CD4-positive, alpha-beta T cell treated with Interleukin-12 subunit alpha and Interleukin-12 subunit beta, for 1 hour (primary cell): ENCODE results near the gene ZNF12.
"Not testable (repeated sequence)": the region's sequence is repeated elsewhere in the genome, so short reads cannot be mapped to it uniquely, and the experiment has no call there.

Experiments used
- DNase-seq: peaks from one replicate; pipeline ENCODE4 v3.0.0-alpha.2; 2020

ZNF12 gene

GRCh38 chr7:6706666-6707407 lies at the start of gene ZNF12:
Gene ZNF12 (minus strand): TSS chr7:6706947. CDS start chr7:6705173, 1,774 bp downstream.
- peak; percentile 96 for DNase-seq

GRCh38 chr7:6753964-6754363 lies 47.2 kb upstream of the ZNF12 start, which contains the start of gene RSPH10B2:
Gene RSPH10B2 (plus strand): TSS chr7:6754103. CDS start chr7:6757678, 3,575 bp downstream.
- DNase-seq = not testable (repeated sequence)

- not testable (repeated sequence) for DNase-seq
These were observed 43.4 kb upstream of the ZNF12 start for GRCh38 chr7:6750173-6750572.

DNA sequence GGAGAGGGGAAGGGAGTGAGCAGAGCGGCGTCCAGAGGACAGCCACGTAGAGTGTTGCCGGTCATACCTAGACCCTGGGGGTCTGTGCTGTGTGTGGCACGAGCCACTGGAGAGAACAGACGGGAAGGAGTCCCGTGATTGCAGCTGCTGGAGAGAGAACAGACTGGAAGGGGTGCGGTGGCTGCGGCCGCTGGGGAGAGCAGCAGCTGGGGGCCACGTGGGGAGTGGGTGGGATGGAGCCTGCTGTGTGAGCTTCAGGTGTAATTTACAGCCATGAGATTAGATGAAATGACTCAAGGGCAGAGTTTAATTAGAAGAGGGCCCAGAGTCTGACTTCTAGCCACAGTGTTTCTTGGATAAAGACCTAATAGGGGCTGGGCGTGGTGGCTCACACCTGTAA lies 42.6 kb upstream of the ZNF12 start:
- not testable (repeated sequence) for DNase-seq

- DNase-seq = not testable (repeated sequence)
These were observed 37.8 kb upstream of the ZNF12 start for GRCh38 chr7:6744410-6745100.

GRCh38 chr7:6738415-6738814 lies 31.7 kb upstream of the ZNF12 start:
- DNase-seq = not testable (repeated sequence)

DNA sequence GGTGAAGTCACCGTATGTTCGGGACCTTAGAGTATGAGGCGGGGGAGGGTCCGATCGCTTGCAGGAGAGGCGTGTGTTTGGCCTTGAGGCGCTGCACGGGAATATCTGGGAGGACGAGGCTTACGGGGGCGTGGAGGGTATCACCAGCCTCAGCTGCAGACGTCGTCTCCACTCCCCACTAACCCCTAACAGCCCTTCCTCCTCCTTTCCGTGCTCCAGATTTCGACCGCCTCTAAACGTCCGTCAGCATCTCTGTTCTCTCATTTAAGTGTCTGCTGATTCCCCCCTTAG lies 23.5 kb upstream of the ZNF12 start:
- DNase-seq = no peak

DNA sequence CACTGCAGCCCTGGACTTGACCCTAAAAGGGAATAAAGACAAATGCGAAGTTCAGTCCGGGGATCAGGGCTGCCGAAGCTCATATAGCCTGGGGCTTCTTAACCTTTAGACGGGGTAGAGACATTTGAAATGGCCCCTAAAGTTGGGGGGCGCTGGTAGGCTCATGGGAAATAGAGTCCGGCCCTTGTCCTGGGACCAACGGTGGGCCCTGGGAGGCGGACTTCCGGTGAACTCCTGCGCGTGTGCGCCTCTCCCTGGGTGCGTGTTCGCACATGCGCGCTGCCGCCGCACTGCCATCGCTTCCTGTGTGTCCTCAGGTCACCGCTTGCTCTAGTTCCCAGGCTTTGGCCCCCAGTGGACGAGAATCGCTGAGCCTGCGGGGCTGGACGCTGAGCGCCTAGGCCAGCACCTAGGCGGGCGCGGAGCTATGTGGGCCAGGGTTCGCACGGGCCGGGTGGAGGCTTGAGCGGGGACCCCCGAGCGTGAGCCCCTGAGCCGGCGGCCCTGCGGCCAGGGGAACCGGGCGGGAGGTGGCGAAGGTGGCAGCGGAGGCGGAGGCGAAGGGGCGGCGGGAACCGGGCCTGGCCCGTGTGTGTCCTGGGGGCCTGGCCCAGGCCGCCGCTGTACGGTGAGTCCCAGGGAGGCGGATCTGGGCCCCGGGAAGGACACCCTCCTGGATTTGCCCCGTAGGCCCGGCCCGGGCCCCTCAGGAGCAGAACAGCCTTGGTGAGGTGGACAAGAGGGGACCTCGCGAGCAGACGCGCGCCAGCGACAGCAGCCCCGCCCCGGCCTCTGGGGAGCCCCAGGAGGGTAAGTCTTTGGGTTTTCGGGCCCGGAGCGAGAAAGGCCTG lies 23.0 kb upstream of the ZNF12 start:
- DNase-seq = peak; percentile 87

DNA sequence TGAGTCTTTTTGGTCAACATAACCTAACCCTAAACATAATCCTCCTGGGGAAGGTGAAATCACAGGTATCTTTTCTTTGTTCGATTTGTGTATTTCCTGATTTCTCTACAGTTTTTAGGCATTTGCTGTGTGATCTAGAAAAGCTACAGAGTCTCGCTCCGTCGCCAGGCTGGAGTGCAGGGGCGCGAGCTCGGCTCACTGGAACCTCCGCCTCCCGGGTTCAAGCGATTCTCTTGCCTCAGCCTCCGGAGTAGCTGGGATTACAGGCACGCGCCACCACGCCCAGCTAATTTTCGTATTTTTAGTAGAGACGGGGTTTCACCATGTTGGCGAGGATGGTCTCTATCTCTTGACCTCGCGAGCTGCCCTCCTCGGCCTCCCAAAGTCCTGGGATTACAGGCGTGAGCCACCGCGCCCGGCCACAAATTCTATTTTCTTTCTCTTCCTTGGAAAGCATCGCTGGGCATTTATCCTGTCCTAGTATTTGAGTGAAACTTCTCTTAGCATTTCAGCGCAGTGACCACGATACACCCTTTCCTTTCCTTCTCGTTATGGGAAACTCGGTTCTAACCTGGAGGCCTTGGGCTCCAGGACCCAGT lies 22.2 kb upstream of the ZNF12 start:
- not testable (repeated sequence) for DNase-seq

- no peak for DNase-seq
These were observed 20.9 kb upstream of the ZNF12 start for GRCh38 chr7:6727663-6728062.

DNA sequence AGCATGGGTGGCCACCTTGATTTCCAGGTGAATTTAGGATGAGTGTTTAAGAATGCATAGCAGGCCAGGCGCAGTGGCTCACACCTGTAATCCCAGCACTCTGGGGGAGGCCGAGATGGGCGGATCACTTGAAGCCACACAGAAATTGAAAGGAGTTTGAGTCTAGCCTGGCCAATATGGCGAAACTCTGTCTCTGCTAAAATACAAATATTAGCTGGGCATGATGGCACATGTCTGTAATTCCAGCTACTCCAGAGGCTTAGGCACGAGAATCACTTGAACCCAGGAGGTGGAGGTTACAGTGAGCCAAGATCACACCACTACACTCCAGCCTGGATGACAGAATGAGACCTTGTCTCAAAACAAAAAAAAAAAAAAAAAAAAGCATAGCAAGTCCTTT lies 19.6 kb upstream of the ZNF12 start:
- not testable (repeated sequence) for DNase-seq

DNA sequence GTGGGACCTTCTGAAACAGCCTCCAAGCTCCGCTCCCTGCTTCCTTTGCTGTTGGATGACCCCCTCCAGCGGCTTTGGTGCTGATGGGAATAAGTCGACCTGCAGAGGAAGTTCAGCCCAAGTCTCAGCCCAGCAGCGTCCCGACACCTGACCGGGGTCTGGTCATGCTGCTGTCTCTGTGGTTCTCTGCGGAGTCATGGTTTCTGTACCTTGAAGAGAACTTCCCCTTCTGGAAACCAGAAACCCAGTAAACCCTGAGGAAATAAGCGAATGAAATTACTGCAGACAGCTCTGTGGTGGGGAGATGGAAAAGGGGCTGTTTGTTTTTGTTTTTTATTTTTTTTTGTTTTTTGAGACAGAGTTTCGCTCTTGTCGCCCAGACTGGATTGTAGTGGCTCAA lies 18.3 kb upstream of the ZNF12 start:
- DNase-seq = no peak

DNA sequence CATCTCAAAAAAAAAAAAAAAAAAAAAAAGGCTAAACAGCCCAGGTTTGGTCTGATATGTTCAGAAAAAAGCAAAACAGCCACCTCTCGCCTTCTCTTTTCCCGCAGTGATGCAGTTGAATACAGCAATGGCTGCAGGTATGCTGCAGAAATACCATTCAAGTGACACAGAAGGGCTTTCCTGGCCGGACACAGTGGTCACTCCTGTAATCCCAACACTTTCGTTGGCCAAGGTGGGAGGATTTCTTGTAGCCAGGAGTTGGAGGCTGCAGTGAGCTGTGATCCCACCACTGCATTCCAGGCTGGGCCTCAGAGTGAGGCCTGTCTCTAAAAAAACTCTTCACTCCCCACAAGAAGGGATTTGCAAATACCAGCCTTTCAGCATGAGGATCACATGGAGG lies 17.6 kb upstream of the ZNF12 start:
- DNase-seq = not testable (repeated sequence)

DNA sequence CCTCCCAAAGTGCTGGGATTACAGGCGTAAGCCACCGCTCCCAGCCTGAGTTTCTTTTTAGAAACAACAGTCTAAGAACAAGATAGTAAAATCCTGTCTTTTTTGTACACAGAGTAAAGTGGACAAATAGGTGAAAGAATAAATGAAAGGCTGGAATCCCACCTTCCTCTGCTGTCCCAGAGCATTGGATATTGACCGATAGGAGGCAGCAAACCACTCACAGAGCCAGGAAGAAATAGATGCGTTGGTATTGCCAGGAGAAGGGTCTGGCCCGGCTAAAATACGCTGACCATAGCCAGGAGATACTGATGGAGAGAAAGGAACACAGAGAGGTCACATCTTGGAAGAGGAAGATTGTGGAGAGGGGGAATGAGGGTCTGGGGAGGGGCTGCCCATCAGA lies 11.4 kb upstream of the ZNF12 start:
- DNase-seq = no peak

GRCh38 chr7:6715898-6716297 lies 9.2 kb upstream of the ZNF12 start:
- not testable (repeated sequence) for DNase-seq

DNA sequence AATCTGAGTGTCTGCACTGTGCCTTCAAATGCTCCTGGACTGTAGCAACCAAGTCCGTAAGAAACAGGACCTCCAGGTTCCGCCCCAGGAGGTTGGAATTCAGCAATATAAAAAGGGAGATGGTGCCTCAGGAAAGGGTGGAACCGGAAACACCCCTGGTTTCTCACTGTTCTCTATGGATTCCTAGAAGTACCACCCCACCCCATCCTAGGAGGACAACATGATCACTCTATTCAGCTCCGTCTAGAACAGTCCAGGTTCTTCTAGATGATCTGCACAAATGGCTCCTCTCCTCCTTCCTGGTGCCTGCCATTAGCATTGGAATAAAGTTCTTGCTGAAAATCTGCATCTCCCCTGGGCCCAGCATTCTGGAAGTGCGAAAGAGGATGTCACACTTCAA lies 7.6 kb upstream of the ZNF12 start:
- no peak for DNase-seq

- no peak for DNase-seq
These were observed 3.1 kb upstream of the ZNF12 start for GRCh38 chr7:6709808-6710207.

DNA sequence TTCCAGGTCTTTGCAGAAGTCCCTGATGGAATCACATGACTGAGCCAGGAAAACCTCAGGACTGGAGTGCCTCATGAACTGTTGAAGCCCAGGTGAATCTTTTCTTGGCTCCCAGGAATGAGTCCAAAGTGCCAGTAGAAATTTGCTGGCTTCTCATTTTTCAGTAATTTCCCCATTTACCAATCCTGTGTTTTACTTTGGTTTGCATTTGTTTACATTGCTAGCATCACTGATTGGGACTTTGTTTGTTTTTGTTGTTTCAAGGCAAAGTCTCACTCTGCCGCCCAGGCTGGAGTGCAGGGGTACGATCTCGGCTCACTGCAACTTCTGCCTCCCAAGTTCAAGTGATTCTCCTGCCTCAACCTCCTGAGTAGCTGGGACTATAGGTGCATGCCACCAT lies 1.6 kb upstream of the ZNF12 start:
- DNase-seq = no peak

GRCh38 chr7:6705959-6706665 lies 635 bp downstream of the ZNF12 start:
- peak; percentile 27 for DNase-seq

GRCh38 chr7:6701860-6702259 lies 4.9 kb downstream of the ZNF12 start:
- DNase-seq = no peak

DNA sequence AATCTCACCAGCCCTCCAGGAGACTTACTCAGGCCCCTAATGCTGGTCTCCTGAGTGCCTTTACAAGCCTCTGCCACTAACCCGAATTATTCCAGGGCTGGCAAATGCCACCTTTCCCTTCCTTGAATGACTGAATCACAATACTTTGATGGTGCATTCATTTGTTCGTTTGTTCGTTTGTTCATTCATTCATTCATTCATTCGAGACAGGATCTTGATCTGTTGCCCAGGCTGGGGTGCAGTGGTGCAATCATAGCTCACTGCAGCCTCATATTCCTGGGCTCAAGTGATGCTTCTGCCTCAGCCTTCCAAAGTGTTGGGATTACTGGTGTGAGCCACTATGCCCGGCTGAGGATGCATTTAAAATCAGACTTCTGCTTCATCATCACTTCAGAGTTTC lies 6.0 kb downstream of the ZNF12 start:
- DNase-seq = no peak

DNA sequence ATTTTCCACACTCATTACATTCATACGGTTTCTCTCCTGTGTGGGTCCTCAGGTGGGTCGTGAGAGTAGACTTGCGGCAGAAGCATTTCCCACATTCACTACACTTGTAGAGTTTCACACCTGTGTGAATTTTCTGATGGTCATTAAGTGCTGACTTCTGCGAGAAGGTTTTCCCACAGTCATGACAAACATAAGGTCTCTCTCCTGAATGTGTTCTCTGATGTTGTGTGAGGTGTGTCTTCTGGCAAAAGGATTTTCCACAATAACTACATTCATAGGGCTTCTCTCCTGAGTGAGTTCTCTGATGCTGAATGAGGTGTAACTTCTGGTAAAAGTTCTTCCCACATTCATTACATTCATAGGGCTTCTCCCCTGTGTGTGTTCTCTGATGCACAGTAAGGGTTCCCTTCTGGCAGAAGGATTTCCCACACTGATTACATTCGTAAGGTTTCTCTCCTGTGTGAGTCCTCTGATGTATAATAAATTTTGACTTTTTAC lies 15.1 kb downstream of the ZNF12 start:
- no peak for DNase-seq
